GM12872 (cell line): Measurements from ENCODE around the gene BCCIP.

Experiments
- TF ChIP-seq, protein P1 (sequence below): IDR thresholded peaks from 3 replicates; pipeline ENCODE4 v1.5.1; 2011; ENCODE audit warnings: low read depth, mild to moderate bottlenecking, low read length, moderate library complexity; ENCODE audit not compliant: insufficient read depth

BCCIP gene

DNA sequence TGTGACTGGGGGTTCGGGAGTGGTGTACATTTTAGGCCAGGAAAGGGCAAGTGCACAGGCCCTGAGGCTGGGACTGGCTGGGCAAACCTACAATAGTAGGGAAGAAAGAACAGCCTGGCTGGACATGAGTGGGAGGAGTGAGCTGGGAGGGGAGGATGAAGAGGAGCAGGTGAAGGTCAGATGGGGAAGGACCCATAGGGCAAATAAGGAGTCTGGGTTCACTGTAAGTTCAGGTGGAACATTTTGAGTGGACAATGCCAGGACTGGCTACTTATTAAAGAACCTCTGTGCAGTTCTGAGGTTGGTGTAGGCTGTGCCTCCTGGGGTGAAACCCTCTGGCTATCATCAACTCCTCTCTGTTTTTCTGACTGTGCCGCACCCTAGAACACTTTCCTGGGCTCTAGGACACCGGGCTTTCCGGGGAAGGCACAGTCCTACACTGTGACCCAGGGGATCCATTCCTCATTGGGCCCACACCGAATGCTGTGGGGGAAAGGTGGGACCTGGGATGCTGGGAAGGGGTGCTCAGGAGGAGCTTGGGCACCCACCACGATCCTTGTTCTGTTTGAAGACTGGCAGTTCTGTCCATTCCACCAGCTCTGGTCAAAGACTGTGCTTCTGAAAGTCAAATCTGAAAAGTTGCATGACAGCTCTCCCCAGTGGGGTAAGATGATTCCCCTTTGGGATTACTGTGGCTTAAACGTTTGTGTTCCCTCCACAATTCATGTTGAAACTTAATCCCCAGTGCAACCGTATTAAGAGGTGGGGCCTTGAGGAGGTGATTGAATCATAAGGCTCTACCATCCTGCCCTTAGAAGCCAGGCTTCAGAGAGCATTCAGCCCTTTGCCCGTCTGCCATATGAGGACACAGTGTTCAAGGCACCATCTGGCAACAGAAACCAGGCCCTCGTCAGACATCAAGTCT lies 43.7 kb upstream of the BCCIP start:
- TF ChIP-seq, protein P1, sequence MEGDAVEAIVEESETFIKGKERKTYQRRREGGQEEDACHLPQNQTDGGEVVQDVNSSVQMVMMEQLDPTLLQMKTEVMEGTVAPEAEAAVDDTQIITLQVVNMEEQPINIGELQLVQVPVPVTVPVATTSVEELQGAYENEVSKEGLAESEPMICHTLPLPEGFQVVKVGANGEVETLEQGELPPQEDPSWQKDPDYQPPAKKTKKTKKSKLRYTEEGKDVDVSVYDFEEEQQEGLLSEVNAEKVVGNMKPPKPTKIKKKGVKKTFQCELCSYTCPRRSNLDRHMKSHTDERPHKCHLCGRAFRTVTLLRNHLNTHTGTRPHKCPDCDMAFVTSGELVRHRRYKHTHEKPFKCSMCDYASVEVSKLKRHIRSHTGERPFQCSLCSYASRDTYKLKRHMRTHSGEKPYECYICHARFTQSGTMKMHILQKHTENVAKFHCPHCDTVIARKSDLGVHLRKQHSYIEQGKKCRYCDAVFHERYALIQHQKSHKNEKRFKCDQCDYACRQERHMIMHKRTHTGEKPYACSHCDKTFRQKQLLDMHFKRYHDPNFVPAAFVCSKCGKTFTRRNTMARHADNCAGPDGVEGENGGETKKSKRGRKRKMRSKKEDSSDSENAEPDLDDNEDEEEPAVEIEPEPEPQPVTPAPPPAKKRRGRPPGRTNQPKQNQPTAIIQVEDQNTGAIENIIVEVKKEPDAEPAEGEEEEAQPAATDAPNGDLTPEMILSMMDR = no peak

DNA sequence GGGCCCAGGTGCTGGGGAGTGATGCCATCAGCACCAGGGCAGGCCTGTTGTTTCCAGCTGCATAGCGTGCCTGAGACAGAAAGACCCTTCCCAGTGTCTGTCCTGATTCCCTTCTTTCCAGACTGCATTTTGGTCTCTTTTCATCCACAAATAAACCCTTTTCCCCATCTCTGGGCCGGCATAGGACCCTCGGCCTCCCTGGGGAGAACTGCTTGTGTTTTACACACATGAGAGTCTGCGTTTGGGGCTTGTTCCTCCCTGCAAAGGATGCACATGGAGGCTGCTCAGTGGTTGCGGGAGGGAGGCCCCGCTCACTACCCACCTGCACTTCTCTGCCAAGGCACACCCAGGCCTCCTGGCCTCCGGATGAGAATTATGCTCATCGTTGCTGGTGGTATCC lies 42.0 kb upstream of the BCCIP start:
- TF ChIP-seq, protein P1 = no peak

DNA sequence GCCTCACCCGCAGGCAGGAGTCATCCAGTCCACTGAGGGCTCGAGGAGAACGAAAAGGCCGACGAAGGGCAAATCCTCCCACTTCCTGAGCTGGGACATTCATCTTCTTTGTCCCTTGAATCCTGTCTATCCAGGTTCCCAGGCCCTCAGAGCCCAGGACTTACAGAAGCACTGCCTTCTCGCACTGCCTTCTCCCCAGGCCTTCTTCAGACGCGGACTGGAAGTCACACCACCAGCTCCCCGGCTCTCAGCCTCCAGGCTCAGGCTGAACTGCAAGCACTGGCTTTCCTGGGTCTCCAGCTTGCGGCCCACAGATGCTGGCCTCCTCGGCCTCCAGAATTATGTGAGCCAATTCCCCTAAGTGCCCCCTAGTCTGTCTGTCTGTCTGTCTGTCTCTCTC lies 41.3 kb upstream of the BCCIP start:
- TF ChIP-seq, protein P1 = no peak

DNA sequence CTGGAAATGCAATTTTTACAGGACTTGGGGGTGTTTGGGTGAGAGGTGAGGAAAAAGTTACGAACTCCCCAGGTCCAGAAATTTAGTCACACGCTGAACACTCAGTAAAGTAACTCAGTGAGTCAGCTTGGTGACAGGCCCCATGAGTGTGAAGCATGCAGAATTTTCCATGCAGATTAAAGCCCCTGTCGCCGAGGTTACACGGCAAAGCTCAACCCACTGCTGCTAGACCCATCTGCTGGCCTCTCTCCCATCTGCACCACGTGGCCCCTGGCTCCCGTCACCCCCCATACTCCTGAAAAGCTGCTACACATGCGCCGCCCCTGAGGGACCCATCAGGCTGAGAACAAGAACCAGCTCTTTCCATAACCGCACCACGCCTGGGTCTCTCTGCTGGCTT lies 40.7 kb upstream of the BCCIP start:
- TF ChIP-seq, protein P1 = no peak

DNA sequence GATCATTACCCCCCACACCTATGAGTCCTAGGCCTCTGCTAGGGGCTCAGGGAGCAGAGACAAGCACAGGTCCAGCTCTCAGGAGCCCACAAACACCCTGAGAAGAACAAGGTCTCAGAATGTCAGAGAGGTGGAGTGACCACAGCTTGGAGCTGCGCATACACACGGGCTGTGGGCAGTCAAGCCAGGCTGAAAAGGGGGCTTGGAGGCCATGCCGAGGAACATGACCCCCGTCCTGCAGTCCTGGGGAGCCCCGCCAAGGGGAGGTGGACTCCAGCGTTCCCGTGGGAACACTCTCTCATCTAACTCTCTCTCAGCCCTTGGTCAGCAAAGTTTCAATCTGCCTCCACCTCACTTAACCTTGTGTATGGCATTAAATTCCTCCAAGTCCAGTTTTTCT lies 39.9 kb upstream of the BCCIP start:
- TF ChIP-seq, protein P1 = no peak

DNA sequence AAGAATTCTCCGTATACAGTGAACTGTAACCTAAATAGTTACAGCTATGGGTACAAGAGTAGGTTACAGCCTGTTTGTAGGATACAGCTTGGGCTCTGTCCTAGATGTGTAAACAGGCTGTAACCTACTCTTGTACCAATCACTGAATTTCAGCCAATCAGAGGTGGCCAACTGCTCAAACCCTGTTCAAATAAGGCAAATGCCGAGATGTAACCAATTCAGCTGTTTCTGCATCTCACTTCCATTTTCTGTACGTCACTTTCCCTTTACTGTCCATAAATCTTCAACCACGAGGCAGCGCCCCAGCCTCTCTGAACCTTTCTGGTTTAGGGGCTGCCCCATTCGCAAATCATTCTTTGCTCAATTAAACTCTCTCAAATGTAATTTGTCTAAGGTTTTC lies 39.4 kb upstream of the BCCIP start:
- TF ChIP-seq, protein P1 = peak; percentile 7; the same call in 1 of the 3 replicates

DNA sequence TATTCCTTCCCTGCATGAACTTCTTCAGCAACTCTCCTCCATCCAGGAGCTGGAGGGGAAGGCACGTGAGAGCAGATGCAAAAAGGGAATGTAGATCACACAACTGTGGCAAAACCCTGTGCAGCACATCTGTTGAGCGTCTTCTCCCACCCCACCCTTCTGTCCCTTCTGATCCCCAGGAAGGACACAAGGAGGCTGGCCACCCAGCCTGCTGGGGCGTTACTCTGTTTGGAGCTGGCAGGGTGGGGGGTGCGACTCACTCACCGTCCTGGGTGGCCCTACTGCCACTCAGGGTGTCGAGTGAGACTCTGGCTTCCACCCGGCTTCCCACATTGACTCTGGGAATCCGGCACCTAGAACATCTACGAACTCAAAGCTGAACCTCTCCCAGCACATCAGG lies 37.6 kb upstream of the BCCIP start:
- TF ChIP-seq, protein P1 = no peak
